MCF 10A (cell line): ENCODE data around the gene PADI1. TPM values are rescaled to one million over a fixed set of nuclear protein-coding genes. Genes with fewer than 3 reads are reported as not detected.

ENCODE experiments used
- BruUV-seq: library from RNA; stranded (reverse); fragments of 400-500 nt; replicated peaks from 2 replicates; lab custom pipeline; 2021; lab: Mats Ljungman, UMichigan
- CTCF ChIA-PET: fragments of 300-600 bp; sonication (Branson Sonifier 250); formaldehyde crosslinking; extraction: SDS; loops from one replicate; lab custom pipeline; 2021; ENCODE audit warnings: antibody characterized with exemption, inconsistent platforms; lab: Yijun Ruan, JAX
- POLR2A ChIA-PET: fragments of 300-600, 350-650 bp; sonication (Branson Sonifier 250); formaldehyde crosslinking; extraction: SDS; loops from one replicate; lab custom pipeline; 2020; ENCODE audit warnings: antibody characterized with exemption, inconsistent platforms; lab: Yijun Ruan, JAX
- DNase-seq: peaks from one replicate; pipeline ENCODE4 v3.0.0-alpha.2; 2018; ENCODE audit not compliant: unreplicated experiment
- H3K27ac Mint-ChIP-seq: one replicate; pipeline ENCODE4 v1.8.0; 2022; ENCODE audit warnings: mild to moderate bottlenecking, low read depth, mixed read lengths; ENCODE audit not compliant: unreplicated experiment
- H3K27me3 Mint-ChIP-seq: one replicate; pipeline ENCODE4 v1.8.0; 2022; ENCODE audit warnings: mixed read lengths; ENCODE audit not compliant: insufficient read depth, unreplicated experiment
- H3K36me3 Mint-ChIP-seq: one replicate; pipeline ENCODE4 v1.8.0; 2022; ENCODE audit warnings: mild to moderate bottlenecking, moderate library complexity, mixed read lengths; ENCODE audit not compliant: insufficient read depth, unreplicated experiment
- H3K4me1 Mint-ChIP-seq: one replicate; pipeline ENCODE4 v1.8.0; 2022; ENCODE audit warnings: mixed read lengths; ENCODE audit not compliant: insufficient read depth, unreplicated experiment
- H3K4me3 Mint-ChIP-seq: one replicate; pipeline ENCODE4 v1.8.0; 2022; ENCODE audit warnings: mild to moderate bottlenecking, moderate library complexity, mixed read lengths; ENCODE audit not compliant: unreplicated experiment
- H3K9me3 Mint-ChIP-seq: one replicate; pipeline ENCODE4 v1.8.0; 2022; ENCODE audit warnings: mixed read lengths; ENCODE audit not compliant: unreplicated experiment
- intact Hi-C: fragments of 100-400 bp; cut with micrococcal nuclease; formaldehyde crosslinking; loops from 2 replicates; pipeline ENCODE4 v1.14.1; 2022
- total RNA-seq: library from RNA; stranded (reverse); gene quantifications from 2 replicates; pipeline ENCODE4 v1.2.3, GENCODE V29; 2022
- TF ChIP-seq, protein P1 (sequence below): fragments of 200-600 bp; IDR thresholded peaks from one replicate; pipeline ENCODE4 v1.8.0; 2022; ENCODE audit warnings: antibody characterized with exemption, mild to moderate bottlenecking; ENCODE audit not compliant: unreplicated experiment

The PADI1 gene
- total RNA-seq, 1 experiment from 2014 or later, result 0.58 TPM

DNA sequence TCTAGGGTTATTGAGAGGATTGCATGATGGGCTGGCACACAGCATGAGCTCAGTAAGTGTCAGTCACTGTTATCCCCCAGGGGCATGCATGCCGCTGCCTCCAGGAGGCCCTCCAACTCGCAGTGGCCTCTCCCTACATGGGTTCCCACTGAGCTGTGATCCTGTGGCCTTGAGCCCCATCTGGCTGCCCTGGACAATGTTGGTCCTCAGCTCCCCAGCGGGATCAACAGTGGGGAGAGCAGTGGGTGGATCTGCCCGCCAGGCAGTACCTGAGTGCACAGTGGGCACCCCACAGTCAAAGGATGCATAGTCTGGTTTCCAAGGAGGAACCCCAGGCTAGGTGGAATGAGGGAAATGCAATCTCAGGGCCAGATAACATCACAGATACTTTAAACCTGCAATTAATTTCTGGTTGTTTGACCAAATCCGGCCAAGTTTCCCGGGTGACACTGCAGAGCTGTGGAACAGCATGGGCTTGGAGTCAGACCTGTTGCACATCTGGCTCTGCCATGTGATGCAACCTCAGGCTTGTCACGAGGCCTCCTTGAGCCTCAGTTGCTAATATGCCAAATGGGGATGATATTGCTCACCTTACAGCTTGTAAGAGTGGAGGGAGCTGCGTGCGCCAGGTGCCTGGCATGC is 53.3 kb downstream of the PADI1 start:
- H3K9me3 Mint-ChIP-seq, result no peaks in the 10 kb centered on the region
- ChIA-PET POLR2A (no interaction called here), CTCF (interaction anchor here (1.0 to 1.7 kb wide), 4 partner anchors 15 to 133 kb away, joined by 3 to 5 read pairs (median 4); no protein-coding TSS in a partner anchor)
- no peaks in the 10 kb centered on the region for H3K4me1 Mint-ChIP-seq
- TF ChIP-seq, protein P1, sequence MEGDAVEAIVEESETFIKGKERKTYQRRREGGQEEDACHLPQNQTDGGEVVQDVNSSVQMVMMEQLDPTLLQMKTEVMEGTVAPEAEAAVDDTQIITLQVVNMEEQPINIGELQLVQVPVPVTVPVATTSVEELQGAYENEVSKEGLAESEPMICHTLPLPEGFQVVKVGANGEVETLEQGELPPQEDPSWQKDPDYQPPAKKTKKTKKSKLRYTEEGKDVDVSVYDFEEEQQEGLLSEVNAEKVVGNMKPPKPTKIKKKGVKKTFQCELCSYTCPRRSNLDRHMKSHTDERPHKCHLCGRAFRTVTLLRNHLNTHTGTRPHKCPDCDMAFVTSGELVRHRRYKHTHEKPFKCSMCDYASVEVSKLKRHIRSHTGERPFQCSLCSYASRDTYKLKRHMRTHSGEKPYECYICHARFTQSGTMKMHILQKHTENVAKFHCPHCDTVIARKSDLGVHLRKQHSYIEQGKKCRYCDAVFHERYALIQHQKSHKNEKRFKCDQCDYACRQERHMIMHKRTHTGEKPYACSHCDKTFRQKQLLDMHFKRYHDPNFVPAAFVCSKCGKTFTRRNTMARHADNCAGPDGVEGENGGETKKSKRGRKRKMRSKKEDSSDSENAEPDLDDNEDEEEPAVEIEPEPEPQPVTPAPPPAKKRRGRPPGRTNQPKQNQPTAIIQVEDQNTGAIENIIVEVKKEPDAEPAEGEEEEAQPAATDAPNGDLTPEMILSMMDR, result no peak
- H3K36me3 Mint-ChIP-seq, result no peaks in the 10 kb centered on the region
- no peak for DNase-seq
- H3K4me3 Mint-ChIP-seq, result no peak overlapping the region
- no peaks in the 10 kb centered on the region for H3K27me3 Mint-ChIP-seq
- no peak overlapping the region for H3K27ac Mint-ChIP-seq
- intact Hi-C loops, result no loop called here
- no TSS peak for BruUV-seq

DNA sequence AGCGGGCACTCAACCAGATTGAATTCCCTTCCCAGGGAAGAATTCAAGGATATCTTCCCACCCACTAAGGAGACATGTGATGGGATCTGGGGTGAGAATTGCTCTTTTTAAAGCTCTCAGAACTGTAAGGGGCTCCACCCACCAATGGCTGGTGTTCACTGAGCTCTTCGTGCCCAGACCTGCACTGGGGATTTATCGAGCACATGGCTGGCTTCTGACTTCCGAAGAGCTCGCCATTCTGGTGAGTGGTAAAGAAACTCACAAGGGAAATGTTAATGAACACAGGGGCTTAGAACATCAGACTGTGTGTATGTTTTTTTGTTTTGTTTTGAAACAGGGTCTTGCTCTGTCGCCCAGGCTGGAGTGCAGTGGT is 53.8 kb downstream of the PADI1 start:
- DNase-seq, result peak; percentile 30
- ChIA-PET POLR2A (interaction anchor here (1.0 kb wide), 2 partner anchors 19 to 25 kb away, joined by 3 read pairs; no protein-coding TSS in a partner anchor), CTCF (interaction anchor here (0.6 to 1.0 kb wide), 4 partner anchors 15 to 133 kb away, joined by 3 to 5 read pairs (median 4); no protein-coding TSS in a partner anchor)
- H3K9me3 Mint-ChIP-seq, result no peaks in the 10 kb centered on the region
- intact Hi-C loops, result no loop called here
- H3K36me3 Mint-ChIP-seq, result no peaks in the 10 kb centered on the region
- TF ChIP-seq, protein P1, result no peak
- no peaks in the 10 kb centered on the region for H3K27me3 Mint-ChIP-seq
- no peaks in the 10 kb centered on the region for H3K4me1 Mint-ChIP-seq
- H3K27ac Mint-ChIP-seq, result no peak overlapping the region
- H3K4me3 Mint-ChIP-seq, result no peak overlapping the region
- BruUV-seq, result no TSS peak

DNA sequence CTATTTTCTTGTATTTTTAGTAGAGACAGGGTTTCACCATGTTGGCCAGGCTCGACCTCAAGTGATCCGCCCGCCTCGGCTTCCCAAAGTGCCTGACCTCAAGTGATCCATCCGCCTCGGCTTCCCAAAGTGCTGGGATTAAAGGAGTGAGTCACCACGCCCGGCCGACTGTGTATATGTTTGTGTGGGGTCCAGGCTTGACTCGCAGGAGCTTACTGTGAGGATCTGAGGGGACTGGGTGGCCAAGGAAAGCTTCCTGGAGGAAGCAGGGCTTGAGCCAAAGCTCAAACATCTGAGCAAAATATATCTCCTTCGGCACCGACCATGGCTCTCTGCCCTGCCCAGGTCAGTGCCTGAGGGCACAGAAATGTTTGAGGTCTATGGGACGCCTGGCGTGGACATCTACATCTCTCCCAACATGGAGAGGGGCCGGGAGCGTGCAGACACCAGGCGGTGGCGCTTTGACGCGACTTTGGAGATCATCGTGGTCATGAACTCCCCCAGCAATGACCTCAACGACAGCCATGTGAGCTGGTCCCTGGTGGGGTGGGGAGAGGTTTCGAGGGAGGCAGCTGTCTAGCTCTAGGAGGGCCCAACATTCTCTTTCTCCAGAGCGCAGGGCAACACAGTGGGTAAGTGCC is 54.4 kb downstream of the PADI1 start:
- no peaks in the 10 kb centered on the region for H3K9me3 Mint-ChIP-seq
- peak; percentile 61 for DNase-seq
- H3K27me3 Mint-ChIP-seq, result no peaks in the 10 kb centered on the region
- TF ChIP-seq, protein P1, result no peak
- BruUV-seq, result no TSS peak
- H3K4me1 Mint-ChIP-seq, result no peaks in the 10 kb centered on the region
- POLR2A ChIA-PET, result interaction anchor here (0.7 to 1.0 kb wide), 3 partner anchors 20 to 88 kb away, joined by 3 read pairs; no protein-coding TSS in a partner anchor
- no peak overlapping the region for H3K27ac Mint-ChIP-seq
- H3K4me3 Mint-ChIP-seq, result no peak overlapping the region
- no peaks in the 10 kb centered on the region for H3K36me3 Mint-ChIP-seq
- intact Hi-C loops, result no loop called here
- CTCF ChIA-PET, result interaction anchor here (0.6 to 1.0 kb wide), 2 partner anchors 23 to 31 kb away, joined by 3 to 4 read pairs; no protein-coding TSS in a partner anchor

DNA sequence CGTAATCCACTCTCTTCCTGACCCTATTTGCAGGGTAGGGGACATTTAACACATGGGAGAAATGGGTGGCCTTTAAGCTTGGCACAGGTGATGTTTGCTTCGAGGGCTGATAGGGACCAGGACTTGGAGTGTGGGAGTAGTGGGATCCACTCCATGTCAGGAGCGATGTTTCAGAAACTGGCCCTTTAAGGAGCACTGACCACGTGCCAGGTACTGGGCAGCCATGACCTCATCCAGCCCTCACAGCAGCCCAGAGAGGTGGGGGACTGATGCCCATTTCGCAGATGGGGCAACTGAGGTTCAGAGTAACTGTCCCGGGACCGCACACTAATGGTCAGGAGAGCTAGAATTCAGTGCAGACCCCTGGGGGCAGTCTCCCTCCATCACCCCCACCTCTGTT is 55.3 kb downstream of the PADI1 start:
- intact Hi-C loops, result no loop called here
- Mint-ChIP-seq H3K4me1 (peaks cover 4% of the 10 kb centered on the region), H3K9me3 (no peaks in the 10 kb centered on the region), H3K27me3 (no peaks in the 10 kb centered on the region), H3K36me3 (no peaks in the 10 kb centered on the region), H3K27ac (no peak overlapping the region), H3K4me3 (no peak overlapping the region)
- POLR2A ChIA-PET, result no interaction called here
- TF ChIP-seq, protein P1, result no peak
- no peak for DNase-seq
- no TSS peak for BruUV-seq
- CTCF ChIA-PET, result no interaction called here
